Placental pericyte (primary cell): ENCODE results near the gene INSRR. TPM values are rescaled to one million over a fixed set of nuclear protein-coding genes. Genes with fewer than 3 reads are reported as not detected.

Experiments used
- total RNA-seq: library from RNA; depleted of rRNA; stranded (reverse); fragments of >200 nt; gene quantifications from 2 replicates; pipeline ENCODE4 v1.2.3, GENCODE V29; 2012

INSRR gene
- total RNA-seq = not detected in 2 replicates

GRCh38 chr1:156858959-156859522, at the start of gene INSRR:
INSRR (minus strand) TSS chr1:156859117; CDS start chr1:156858621, 496 bp downstream.

GRCh38 chr1:156893048-156893953, 34.4 kb upstream of the INSRR start, which contains the start of gene PEAR1:
PEAR1 (plus strand) TSS chr1:156893718; CDS start chr1:156903927, 10,209 bp downstream.

GRCh38 chr1:156860628-156861423, 1.9 kb upstream of the INSRR start, which contains the start of gene NTRK1:
NTRK1 (plus strand) TSS chr1:156860865; CDS start chr1:156860935, 70 bp downstream.

GRCh38 chr1:156816561-156817328, 42.2 kb downstream of the INSRR start, which contains the start of gene SH2D2A:
SH2D2A (minus strand) TSS chr1:156816848; CDS start chr1:156816708, 140 bp downstream.

Other genes starting within 250 kb of the INSRR start
- gene HAPLN2, start 239.7 kb downstream of the INSRR start, total RNA-seq = not detected in 2 replicates
- not detected in 2 replicates for gene BCAN, start 217.0 kb downstream of the INSRR start, total RNA-seq
- gene NES, start 181.7 kb downstream of the INSRR start, total RNA-seq = 2.0 and 69.7 TPM in 2 replicates
- 1.7 and 12.7 TPM in 2 replicates for gene CRABP2, start 153.5 kb downstream of the INSRR start, total RNA-seq
- gene METTL25B, start 130.6 kb downstream of the INSRR start, total RNA-seq = 6.7 and 10.1 TPM in 2 replicates
- 18.2 and 25.9 TPM in 2 replicates for gene ISG20L2, start 130.4 kb downstream of the INSRR start, total RNA-seq
- gene MRPL24, start 118.0 kb downstream of the INSRR start, total RNA-seq = 20.6 and 37.7 TPM in 2 replicates
- gene HDGF, start 107.4 kb downstream of the INSRR start, total RNA-seq = 225 and 327 TPM in 2 replicates
- 26.5 and 31.5 TPM in 2 replicates for gene PRCC, start 91.6 kb downstream of the INSRR start, total RNA-seq
- 0.14 TPM in 1 of 2 replicates, not detected in the other for gene SH2D2A, start 42.3 kb downstream of the INSRR start, total RNA-seq
- gene NTRK1, start 1.7 kb upstream of the INSRR start, total RNA-seq = not detected in 2 replicates
- gene PEAR1, start 34.6 kb upstream of the INSRR start, total RNA-seq = 10.1 and 16.2 TPM in 2 replicates
- gene LRRC71, start 61.5 kb upstream of the INSRR start, total RNA-seq = 0.14 TPM in 1 of 2 replicates, not detected in the other
- 38.1 and 48.1 TPM in 2 replicates for gene ARHGEF11, start 186.6 kb upstream of the INSRR start, total RNA-seq
- gene ETV3L, start 240.7 kb upstream of the INSRR start, total RNA-seq = not detected in 2 replicates